Measurements from ENCODE around the gene SLC24A4.

The SLC24A4 gene

DNA sequence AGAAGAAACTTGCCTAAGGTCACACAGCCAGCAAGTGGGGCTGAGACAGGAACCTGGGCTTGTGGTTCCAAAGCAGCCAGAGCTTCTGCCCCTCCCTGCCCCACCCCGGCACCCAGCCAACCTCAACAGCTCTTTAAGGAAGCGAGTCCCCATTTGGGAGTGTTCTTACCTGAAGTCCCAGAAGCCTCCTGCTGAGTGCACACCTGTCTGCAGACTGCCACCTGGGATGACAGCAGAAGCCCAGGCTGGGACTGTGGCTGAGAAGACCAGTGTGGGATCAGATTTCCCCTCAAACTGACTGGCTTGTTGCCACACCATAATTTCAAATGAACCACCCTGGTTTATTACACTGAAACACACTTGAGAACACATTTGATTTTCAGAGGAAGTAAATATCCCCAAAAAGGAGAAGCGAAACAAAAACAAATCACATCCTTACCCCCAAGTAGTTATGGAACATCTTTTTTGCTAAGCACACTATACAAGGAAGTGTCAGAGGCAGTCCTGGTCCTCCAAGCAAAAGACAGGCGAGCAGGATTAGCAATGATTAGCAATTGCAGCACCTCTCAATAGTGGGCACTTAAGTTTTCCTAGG is 184.3 kb downstream of the SLC24A4 start:
- peak; percentile 87 for DNase-seq

DNA sequence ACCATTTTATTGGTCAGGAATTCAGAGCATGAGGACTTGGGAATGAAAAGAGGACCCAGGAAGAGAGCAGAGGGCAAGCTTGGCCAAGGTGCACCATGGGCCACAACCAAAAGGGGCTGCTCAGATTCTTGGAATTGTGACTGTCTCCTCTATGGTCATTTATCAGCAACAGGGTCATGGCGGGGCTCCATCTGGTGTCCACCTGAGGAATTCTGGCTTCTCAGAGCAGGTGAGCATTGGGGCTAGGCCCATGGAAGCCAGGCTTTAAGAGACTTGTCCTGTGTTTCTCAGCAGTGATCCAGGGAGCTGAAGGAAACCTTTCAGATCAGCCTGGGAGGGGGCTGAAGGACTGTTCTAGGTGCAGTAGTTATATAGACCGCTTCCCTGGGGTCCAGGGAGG is 188.0 kb downstream of the SLC24A4 start:
- no peak for DNase-seq

DNA sequence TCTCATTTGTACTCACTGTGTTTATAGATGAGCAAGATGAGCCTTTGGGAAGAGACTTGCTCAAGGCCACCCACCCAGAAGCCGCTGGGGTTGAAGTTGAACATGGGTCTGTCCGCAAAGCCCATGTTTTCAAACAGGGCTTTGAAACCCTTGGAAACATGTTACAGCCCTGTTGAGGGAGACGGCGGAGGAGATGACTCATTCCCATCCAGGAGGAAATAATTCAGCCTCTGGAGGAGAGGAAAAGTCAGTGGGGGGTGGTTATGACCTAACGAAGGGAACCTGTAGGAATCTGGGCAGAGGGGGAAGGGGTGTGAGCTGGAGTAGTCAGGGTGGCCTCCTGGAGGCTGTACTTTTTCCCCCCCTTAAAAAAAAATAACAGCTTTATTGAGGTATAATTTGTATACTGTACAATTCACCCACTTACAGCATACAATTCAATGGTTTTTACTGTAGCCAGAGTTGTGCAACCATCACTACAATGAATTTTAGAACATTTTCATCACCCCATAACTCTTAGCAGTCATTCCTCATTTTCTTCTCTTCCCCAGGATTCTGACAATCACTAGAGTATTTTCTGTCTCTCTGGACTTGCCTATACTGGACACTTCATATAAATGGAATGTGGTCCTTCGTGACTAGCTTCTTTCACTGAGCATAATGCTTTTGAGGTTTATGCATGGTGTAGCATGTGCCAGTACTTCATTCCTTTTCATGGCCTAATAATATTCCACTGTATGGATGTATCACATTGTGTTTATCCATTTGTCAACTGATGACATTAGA is 188.7 kb downstream of the SLC24A4 start:
- no peak for DNase-seq

DNA sequence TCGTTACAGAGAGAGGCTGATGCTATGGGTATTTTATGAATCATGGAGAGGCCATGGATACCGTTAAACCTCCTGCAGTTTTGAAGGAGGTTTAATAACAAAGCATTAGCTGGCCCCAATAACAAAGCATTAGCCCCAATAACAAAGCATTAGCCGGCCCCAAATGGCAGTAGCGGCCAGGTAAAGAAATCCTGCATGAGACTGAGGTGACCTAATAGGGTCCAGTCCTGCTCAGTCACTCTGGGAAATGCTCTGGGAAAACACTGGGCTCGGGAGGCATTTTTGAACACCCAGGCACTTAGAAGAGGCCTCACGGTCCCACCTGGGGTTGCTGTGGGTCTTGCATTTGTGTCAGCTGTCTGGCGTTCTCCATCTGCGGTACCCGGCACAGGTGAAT is 189.8 kb downstream of the SLC24A4 start:
- DNase-seq = no peak

DNA sequence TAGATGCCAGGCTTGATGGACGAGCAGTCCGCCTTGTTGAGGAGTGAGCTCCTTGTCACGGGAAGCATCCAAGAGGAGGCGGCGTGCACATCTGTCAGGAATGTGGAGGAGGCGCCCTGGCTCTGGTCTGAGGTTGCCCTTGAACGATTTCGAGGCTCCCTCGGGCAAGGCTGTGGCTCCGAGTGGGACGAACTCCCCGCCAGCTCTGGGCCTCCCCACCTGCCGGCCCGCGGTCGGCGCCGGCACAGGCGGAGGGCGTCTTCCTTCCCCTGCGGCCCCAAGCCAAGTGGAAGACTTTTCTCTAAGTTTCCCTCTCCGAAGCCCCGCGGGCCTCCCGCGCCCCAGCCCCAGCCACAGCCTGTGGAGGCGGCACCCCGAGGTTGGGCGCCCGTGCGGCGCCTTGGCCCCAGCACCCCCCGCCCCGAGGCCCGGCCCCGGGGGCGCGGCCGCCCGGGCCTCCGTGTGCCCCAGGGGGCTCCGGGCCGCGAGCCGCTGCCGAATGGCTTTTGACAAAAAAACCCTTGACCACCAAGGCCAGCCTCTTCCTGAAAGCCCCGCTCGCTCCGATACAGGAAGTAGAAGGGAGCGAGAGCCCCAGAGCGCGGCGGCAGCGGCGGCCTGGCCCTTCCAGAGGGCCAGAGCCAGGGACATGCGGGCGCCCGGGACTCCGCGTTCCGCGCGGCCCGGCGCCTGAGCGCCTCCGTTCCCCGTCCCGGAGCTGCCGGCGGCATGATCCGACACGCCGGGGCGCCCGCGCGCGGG is 190.4 kb downstream of the SLC24A4 start, which contains the start of gene RIN3:
Gene RIN3, plus strand, starts transcription at position 578 of the 762 bp plus-strand sequence. Its CDS starts 152 bp downstream, at position 730.
- no peak for DNase-seq

DNA sequence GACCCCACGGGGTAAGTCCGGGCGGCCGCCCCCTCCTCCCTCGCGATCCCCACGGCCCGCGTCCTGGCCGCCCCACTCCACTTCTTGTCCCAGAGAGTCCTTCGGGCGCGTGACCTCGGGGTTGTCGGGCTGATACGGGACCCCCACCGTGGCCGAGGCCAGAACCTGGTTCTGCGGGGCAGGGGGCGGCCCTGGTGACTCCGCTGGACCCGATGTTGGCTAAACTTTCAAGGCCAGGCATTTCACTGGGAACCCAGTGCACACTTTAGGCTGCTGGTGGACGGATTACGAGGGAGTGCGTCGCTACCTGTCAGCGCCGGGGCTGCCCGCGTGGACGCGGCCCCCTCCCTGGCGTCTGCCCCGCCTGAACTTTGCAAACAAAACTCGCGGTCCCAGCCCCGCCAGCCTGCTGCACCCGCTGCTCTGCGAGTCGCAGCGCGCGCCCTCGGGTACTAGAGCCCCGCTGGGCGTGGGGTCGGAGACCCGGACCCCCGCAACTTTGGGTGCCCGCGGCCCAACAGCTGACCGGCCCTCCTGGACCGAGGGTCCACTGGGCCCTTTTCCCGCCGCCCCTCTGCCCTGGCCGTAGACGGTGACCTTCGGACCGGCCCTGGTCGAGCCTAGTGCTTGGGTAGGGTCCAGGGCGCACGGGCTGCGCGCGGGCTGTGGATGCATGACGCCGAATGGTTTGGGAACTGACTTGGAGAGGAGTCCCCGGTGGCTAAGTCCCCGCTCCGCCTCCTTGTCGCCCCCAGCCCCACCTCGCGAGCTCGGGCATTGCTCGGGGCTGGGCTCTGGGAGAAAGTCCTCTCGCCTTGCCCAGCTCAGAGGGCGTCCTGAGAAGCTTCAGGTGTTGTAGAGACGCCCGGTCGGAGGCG is 191.2 kb downstream of the SLC24A4 start:
- DNase-seq = no peak

DNA sequence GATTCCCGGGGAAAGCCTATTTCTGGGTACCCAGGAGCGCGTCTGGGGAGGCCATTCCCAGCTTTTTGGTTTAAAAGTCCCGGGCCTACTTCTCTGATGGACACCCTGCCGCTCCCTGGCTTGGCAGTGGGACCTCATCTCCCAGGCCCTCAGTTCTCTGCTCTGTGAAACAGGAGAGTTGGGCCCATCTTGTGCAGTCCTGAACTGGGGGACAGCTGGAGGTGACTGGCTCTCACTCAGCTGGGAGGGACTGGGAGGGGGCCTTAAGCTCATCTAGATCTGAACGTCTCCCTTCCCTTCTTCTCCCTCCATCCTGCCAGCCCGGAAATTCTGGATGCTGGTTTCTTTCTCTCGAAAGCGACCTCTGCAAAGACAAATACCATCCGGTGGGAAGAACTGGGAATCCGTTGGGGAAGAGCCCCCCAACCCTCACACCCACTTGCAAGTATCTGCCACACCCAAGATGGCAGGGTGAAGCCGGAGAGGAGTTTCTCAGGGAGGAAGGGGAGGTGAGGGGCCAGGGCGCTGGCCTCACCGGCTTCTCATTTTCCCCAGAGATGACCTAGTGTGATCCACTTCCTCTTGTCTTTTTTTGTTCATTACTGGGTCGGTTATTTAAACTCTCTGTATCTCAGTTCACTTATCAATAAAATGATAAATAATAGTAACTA is 192.0 kb downstream of the SLC24A4 start:
- DNase-seq = no peak

DNA sequence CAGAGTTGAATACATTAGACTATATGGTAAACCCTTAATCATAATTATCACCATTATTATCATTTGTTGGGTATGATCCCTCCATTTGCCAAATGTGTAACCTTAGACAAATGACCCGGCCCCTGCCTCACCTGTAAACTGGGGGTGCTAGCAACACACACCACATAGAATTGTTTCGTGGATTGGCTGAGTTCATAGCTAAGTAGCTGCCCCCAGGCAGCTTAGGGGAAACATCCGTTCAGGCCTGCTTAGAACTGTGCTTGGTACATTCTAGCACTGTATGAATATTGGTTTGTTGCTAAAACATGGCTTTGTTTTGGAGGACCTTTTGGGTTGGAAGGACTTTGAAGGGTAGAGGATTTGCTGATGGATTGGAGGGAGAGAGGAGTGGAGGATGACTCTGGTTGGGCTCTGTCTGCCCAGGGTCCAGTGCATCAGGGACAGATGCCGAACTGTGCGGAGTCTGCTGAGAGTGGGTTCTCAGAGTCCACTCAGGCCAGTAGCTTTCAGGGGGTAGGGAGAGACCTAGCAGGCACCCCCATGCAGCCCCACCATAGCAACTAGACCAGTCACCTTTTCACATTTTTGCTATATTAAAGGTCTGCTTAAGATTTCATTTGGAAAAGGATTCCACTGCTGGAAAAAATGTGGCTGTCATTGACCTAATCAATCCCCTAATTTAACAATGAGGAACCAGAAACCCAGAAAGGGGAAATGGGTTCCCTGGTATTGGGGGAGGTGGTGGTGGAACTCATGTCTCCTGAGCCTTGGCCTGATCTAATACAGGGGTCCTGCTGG is 192.8 kb downstream of the SLC24A4 start:
- DNase-seq = no peak

DNA sequence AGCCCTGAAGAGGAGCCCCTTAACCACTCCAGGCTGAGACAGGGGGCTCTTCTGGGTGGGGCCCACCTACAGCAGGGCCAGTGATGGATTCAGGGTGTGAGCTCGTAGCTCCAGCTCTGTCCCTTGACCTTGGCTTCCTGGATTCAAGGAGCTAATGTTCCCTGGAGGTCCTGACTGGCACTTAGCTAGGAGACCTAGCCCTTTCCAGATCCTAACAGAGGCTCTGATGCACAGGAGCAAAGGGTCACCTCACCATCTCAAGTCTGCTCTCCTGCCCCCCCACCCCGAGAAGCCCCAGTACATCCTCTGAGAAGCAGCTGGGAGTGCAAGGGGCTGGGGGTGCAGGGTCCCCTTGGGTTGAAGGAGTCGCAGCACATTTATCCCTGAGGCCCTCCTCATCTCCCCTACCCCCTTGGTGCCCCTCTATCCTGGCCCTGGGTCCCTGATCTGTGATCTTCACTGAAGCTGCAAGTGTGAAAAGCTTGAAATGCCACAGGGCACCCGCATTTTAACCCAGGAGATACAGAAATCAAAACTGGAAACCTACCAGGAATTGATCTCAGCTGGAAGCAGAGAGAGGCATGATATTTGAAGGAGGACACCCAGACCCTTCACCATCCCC is 193.5 kb downstream of the SLC24A4 start:
- DNase-seq = no peak

DNA sequence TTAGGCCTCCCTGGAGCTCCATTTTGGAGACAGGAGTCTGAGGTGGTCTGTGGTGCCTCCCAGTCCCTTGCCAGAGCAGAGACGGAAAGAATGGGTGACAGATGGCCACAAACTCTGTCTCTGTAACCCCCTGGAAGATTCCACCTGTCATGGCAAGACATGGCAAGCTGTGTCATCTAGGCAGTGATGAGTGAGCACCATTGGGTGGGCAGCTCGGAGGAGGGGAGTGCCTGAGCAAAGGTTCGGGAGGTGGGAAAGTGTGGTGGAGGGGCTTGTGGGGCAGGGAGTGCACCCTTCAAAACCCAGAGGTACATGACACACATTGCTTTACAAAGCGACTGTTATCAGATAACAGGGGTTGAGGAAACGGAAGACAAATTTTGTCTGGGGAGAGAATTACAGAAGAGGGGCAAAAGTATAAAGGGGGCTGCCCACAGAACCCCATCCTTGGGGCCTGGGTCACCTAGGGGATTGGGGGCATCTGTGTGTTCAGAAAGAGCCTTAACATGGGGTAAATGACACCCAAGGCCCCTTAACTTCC is 194.1 kb downstream of the SLC24A4 start:
- no peak for DNase-seq

DNA sequence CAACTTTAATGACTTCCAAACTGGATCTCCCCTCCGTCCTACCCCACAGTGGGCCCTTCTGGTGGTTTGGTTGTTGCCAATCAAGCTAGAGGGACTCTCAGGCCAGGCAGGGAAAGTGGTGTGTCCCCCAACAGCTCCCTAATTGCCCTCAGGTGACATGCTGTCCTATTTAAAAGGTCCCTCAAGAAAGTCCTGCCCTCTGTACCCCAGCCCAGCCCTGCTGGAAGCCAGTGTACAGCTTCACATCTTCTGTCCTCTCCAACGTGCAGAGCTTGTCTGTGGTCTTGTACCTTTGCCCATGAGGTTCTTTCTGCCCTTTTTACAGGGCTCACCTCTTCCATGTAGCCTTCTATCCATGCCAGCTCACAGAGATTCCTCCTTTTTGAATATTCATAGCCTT is 194.8 kb downstream of the SLC24A4 start:
- no peak for DNase-seq

DNA sequence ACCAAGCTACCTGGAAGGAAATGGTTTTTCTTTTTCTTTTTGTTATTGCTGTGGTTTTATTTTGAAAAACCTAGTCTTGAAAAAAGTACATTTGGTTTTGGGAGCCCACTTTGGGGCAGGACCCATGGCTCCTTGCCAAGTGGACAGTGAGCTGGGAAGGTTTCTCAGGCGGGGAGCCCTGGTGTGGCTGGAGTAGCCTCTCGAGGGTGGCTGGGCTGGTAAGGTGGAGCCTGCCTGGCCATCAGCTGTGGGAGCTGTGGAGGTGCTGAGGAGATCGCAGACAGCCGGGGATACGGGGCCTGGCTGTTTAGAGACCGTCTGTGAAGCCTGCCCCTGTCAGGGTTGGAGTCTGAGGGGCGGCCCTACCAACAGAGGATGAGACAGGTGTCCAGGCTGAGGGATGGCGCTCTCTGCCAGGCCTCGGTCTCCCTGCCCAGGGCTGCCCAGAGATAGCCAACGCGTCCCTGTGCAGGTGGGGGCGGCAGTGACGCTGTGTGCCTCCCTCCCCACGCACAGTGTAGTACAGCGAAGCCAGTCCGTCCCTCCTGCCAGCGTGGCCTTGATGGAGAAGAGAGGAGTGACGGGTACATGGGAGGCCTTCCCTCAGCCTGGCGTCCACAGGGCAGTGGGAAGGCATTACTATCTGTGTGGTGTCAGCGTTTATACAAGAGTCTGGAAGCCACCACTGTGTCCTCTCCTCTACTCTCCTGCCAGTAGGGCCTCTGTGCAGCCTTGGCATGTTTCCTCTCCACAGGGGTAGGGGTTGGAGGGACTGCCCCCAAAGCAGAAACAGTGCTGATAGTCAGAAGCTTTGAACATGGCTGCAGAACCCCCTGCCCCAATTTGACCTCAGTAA is 196.5 kb downstream of the SLC24A4 start:
- DNase-seq = no peak

DNA sequence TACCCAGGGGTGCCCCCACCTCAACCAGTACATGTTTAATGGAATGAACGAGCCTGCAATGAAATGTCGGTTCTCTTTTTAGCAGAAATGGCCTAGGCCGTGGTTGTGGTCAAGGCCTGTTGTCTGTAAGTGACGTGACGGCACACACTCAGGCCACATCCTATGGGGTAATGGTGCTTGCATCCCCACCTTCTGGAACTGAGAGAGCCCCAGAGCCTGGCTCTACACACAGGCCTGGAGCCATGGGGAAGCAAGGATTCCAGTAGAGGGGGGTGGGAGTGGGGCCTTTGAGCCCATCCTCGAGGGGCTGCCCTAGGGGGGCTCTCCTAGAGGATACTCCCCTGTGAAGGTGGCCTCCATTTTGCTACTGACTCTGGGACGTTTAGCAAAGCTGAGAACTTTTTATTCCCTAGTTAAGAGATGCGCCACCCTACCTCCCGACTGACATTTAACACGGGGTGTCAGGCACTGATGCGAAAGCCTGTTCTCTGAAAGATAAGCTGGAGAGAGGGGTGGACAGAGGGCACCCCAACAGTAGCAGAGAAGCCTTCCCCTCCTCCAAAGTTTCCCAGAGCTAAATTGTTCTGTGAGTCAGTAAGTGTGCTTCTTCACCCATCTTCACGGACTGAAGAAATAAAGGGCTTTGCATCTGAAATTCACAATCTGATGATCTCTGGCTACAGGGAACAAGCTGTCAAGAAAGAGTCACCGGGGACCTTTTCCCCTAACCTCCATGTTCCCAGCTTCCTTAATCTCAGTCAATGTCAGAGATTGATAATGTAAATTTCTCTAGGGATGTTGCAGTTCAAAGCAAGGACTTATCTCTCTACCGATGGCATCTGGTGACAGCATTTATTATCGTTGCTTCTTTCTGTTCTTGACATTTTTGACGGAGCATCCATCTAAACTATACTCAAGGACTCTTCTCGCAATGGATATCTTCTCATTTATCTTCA is 197.4 kb downstream of the SLC24A4 start:
- no peak for DNase-seq

DNA sequence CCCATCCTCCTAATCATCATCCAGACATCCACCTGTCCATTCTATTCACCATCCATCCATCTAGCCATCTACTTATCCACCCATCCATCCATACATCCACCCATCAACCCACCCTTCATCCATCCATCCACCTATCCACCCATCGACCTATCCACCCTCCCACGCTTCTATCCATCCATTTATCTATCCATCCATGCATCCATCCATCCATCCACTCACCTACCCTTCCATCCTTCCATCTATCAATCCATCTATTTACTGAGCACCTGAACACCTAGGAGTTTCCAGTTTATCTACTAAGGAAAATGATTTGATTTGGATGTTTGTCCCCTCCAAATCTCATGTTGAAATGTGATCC is 198.1 kb downstream of the SLC24A4 start:
- DNase-seq = no peak

DNA sequence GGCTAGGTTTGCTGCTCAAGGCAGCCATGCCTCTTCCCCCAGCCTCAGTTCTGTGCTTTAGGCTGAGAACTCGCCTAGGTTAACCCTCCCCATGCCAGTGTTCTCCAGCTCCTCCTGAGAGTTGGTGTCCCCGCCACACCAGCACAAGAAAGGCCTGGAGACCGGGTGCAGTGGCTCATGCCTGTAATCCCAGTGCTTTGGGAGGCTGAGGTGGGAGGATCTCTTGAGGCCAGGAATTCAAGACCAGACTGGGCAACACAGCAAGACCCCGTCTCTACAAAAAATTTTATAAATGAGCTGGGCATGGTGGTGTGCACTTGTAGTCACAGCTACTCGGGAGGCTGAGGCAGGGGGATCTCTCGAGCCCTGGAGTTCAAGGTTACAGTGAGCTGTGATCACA is 200.8 kb downstream of the SLC24A4 start:
- no peak for DNase-seq

DNA sequence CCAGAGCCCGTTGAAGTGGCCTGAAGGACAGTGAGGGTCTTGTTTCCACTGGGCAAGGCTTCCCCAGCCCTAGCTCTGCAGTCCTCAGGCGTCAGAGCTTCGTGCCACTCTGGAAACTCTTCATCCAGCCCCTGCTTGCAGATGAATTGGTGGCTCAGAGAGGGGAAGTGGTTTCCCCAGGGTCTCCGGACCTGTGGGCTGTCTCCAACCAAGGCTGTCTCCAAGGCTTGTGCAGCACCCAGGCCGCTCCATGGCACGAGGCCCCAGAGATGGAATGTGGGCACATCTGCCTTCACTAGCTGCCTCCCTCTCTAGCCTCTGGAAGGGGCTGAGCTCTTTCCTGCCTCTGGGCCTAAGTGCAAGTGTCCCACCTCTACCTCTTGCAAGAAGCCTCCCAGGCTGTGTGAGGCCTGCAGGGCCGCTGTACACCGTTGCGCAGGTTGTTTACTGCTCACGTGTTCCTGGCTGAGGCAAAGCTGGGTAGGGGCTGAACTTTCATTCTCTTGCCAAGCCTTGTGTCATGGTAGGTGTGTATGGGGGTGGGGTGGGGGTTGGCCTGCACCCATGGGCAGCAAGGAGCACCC is 201.7 kb downstream of the SLC24A4 start:
- DNase-seq = no peak

DNA sequence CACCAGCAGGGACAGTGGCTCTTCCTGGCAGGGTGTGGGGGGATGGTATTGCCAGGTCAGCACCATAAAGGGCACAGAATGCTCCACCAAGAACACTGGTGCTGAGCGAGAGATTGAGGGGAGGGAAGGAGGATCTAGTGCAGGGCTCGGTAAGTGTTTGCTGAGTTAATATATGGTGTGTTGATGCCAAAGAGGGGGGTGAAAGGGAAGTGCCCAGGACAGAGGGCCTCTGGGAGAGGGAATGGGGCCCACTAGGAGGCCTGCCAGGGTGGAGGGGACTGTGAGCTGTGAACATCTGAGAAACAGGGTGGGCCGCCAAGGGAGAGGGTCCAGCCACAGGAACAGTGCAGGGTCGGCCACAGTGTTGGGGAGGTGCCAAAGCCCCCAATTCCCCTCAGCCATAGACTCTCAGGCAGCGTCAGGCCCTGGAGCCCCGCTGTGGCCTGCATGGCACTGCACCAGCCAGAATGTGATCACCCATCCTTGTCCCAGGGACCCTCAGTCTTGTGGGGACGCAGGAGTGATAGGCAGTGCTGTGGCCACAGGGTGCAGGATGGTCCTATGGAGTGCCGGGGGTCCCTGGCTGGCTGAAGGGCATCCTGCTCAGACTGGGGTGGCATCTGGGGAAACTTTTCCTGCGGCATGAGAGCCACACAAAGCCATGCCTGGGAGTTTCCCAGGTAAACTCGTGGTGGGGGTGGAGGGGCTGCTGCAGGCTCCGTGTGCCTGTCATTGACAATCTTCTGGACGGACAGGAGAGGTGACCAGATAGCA is 202.5 kb downstream of the SLC24A4 start:
- peak; percentile 17 for DNase-seq

All from NCI-H2029 (cell line).